ENCODE data around the gene FNDC5. TPM values are rescaled to one million over a fixed set of nuclear protein-coding genes. Genes with fewer than 3 reads are reported as not detected.
A peak's percentile ranks its signal among the peaks of the same experiment; 100 is the strongest.

The FNDC5 gene
- total RNA-seq, 6 experiments from 2014 or later, result 0.28 to 0.90 (median 0.58) TPM

DNA sequence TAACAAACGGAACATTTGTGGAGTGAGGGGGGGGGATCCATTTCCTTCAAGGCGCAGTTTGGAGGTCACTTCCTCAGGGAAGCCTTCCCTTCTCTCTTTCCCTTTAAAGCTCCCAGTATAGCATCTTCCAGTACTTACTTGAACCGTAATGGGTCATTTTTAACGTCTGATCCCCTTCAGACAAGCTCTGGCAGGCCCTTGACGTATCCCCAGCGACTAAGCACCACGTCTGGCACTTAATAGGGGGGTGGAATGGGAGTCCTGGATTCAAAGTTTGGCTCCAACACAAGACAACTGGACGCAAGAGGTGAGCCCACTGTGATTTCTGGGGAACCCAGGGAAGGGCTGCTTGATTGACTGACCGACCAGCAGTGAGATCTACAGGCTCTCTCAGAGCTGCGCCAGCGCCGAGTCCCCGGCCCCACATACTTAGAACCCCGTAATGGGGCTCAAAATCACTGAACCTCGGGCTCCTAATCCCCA, 54.0 kb downstream of the FNDC5 start:
- TF ChIP-seq, protein P1, sequence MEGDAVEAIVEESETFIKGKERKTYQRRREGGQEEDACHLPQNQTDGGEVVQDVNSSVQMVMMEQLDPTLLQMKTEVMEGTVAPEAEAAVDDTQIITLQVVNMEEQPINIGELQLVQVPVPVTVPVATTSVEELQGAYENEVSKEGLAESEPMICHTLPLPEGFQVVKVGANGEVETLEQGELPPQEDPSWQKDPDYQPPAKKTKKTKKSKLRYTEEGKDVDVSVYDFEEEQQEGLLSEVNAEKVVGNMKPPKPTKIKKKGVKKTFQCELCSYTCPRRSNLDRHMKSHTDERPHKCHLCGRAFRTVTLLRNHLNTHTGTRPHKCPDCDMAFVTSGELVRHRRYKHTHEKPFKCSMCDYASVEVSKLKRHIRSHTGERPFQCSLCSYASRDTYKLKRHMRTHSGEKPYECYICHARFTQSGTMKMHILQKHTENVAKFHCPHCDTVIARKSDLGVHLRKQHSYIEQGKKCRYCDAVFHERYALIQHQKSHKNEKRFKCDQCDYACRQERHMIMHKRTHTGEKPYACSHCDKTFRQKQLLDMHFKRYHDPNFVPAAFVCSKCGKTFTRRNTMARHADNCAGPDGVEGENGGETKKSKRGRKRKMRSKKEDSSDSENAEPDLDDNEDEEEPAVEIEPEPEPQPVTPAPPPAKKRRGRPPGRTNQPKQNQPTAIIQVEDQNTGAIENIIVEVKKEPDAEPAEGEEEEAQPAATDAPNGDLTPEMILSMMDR (IDR thresholded peaks at IDR 0.05), result no peak
- Mint-ChIP-seq H3K4me3 (peak overlapping the region; percentile 96), H3K36me3 (ENCODE audit: low read depth) (peaks cover 34% of the 10 kb centered on the region), H3K27me3 (ENCODE audit: insufficient read depth) (no peaks in the 10 kb centered on the region), H3K9me3 (no peaks in the 10 kb centered on the region), H3K4me1 (ENCODE audit: low read depth) (peaks cover 37% of the 10 kb centered on the region), H3K27ac (peak overlapping the region; percentile 98)
- DNase-seq, result peak; percentile 12

DNA sequence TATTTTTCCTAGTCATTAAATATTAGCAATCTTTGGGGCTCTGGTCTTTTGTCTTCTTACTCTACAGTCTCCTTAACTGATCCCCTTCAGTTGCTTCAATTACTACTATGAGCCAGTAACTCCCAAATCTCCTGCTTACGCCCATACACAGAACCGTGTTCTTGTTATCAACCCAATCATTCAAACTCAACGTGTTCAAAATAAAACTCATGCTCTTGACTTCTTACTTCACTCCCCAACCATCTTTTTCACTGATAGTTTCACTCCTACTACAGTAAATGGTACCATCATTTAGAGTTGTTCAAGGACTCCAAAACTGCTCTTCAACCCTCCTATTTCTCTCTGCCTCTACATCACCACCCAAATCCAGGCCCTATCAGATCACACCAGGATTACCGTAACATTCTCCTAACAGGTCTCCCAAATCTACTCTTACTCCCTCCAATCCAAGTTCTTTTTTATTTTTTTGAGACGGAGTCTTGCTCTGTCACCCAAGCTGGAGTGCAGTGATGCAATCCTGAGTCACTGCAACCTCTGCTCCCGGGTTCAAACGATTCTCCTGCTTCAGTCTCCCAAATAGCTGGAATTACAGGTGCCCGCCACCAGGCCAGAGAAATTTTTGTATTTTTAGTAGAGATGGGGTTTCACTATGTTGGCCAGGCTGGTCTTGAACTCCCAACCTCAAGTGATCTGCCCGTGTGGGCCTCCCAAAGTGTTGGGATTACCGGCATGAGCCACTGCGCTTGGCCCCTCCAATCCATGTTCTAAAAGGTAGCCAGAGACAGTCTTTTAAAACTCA, 56.6 kb downstream of the FNDC5 start:
- H3K4me1 Mint-ChIP-seq (ENCODE audit: low read depth), result peaks cover 36% of the 10 kb centered on the region

More for the DNA sequence above, 56.6 kb downstream of the FNDC5 start:
- TF ChIP-seq, protein P1 (IDR thresholded peaks at IDR 0.05), result no peak
- peak overlapping the region; percentile 64 for H3K27ac Mint-ChIP-seq
- H3K27me3 Mint-ChIP-seq (ENCODE audit: insufficient read depth), result no peaks in the 10 kb centered on the region; the same call in 1 of the 2 replicates
- H3K4me3 Mint-ChIP-seq, result peak overlapping the region; percentile 40
- H3K9me3 Mint-ChIP-seq, result no peaks in the 10 kb centered on the region
- H3K36me3 Mint-ChIP-seq (ENCODE audit: low read depth), result peaks cover 45% of the 10 kb centered on the region
- DNase-seq, result peak; percentile 25

Other genes with a start within 250 kb of the FNDC5 start
- 10 to 100 TPM; 44.9 to 52.7 (median 47.4) TPM for gene ZBTB8OS, start 220.4 kb downstream of the FNDC5 start, total RNA-seq (2021; fragmentation: NEBNext Ultra II Directional; extraction: Animal tissue kit (Norgen Biotek cat#: 25700))
- gene RBBP4, start 219.7 kb downstream of the FNDC5 start, total RNA-seq (2021; fragmentation: NEBNext Ultra II Directional; extraction: Animal tissue kit (Norgen Biotek cat#: 25700)), result 100 to 1,000 TPM; 108 to 137 (median 124) TPM
- gene SYNC, start 168.1 kb downstream of the FNDC5 start, total RNA-seq (2021; fragmentation: NEBNext Ultra II Directional; extraction: Animal tissue kit (Norgen Biotek cat#: 25700)), result 10 to 100 TPM; 40.8 to 51.1 (median 48.1) TPM
- gene YARS1, start 53.6 kb downstream of the FNDC5 start, total RNA-seq (2021; fragmentation: NEBNext Ultra II Directional; extraction: Animal tissue kit (Norgen Biotek cat#: 25700)), result 100 to 1,000 TPM in 4 of 6 experiments, 10 to 100 TPM in 2; 92.5 to 122 (median 107) TPM
- 10 to 100 TPM; 20.0 to 24.9 (median 21.6) TPM for gene S100PBP, start 53.3 kb downstream of the FNDC5 start, total RNA-seq (2021; fragmentation: NEBNext Ultra II Directional; extraction: Animal tissue kit (Norgen Biotek cat#: 25700))
- gene HPCA, start 15.6 kb upstream of the FNDC5 start, total RNA-seq (2021; fragmentation: NEBNext Ultra II Directional; extraction: Animal tissue kit (Norgen Biotek cat#: 25700)), result under 1 TPM in 1 of 6 experiments, not detected in 5; 0.23 TPM
- 10 to 100 TPM; 23.4 to 31.4 (median 25.8) TPM for gene TMEM54, start 30.5 kb upstream of the FNDC5 start, total RNA-seq (2021; fragmentation: NEBNext Ultra II Directional; extraction: Animal tissue kit (Norgen Biotek cat#: 25700))
- 10 to 100 TPM in 3 of 6 experiments, 1 to 10 TPM in 3; 9.4 to 10.6 (median 9.9) TPM for gene RNF19B, start 93.9 kb upstream of the FNDC5 start, total RNA-seq (2021; fragmentation: NEBNext Ultra II Directional; extraction: Animal tissue kit (Norgen Biotek cat#: 25700))
- gene AK2, start 166.0 kb upstream of the FNDC5 start, total RNA-seq (2021; fragmentation: NEBNext Ultra II Directional; extraction: Animal tissue kit (Norgen Biotek cat#: 25700)), result 100 to 1,000 TPM; 160 to 173 (median 168) TPM
- 1 to 10 TPM; 2.4 to 3.7 (median 3.1) TPM for gene AZIN2, start 210.2 kb upstream of the FNDC5 start, total RNA-seq (2021; fragmentation: NEBNext Ultra II Directional; extraction: Animal tissue kit (Norgen Biotek cat#: 25700))

Data from HFFc6 (cell line).